K562 (cell line): ENCODE data around the gene ZNF236. TPM values are rescaled to one million over a fixed set of nuclear protein-coding genes. Genes with fewer than 3 reads are reported as not detected.

Source experiments
- CBFB ChIP-seq: sonication (generic); formaldehyde crosslinking; IDR thresholded peaks from 2 replicates; pipeline ENCODE4 v1.4.0; 2020; ENCODE audit warnings: mild to moderate bottlenecking, missing genetic modification reagents
- ELF1 ChIP-seq: fragments of 200-800 bp; sonication (Bioruptor generic); IDR thresholded peaks from 2 replicates; pipeline ENCODE4 v1.6.1; 2016; ENCODE audit warnings: missing genetic modification characterization, missing compliant biosample characterization
- EP400 ChIP-seq: fragments of 450-650 bp; IDR thresholded peaks from 2 replicates; pipeline ENCODE4 v1.6.1; 2017; ENCODE audit warnings: antibody characterized with exemption, mild to moderate bottlenecking, moderate library complexity
- GATAD2B ChIP-seq: fragments of 450-650 bp; IDR thresholded peaks from 2 replicates; pipeline ENCODE4 v1.6.1; 2017; ENCODE audit warnings: mild to moderate bottlenecking, borderline replicate concordance
- HNRNPLL ChIP-seq: fragments of 200-400 bp; formaldehyde crosslinking; IDR thresholded peaks from 2 replicates; pipeline ENCODE4 v1.6.1; 2017; ENCODE audit warnings: low read length, low read depth, mild to moderate bottlenecking; ENCODE audit not compliant: poor library complexity, severe bottlenecking
- NRF1 ChIP-seq, 2 experiments: fragments of 450-650 bp; IDR thresholded peaks in 1 of 2; conservative IDR thresholded peaks in 1 of 2; 2 replicates each; pipeline ENCODE4 v1.6.1; 2014; ENCODE audit warnings: mild to moderate bottlenecking in 2 of 2
- PHF20 ChIP-seq: fragments of 450-650 bp; IDR thresholded peaks from 2 replicates; pipeline ENCODE4 v1.6.1; 2018; ENCODE audit not compliant: partially characterized antibody
- POLR2G ChIP-seq: fragments of 200-400 bp; formaldehyde crosslinking; IDR thresholded peaks from 2 replicates; pipeline ENCODE4 v1.6.1; 2017; ENCODE audit warnings: low read depth, mild to moderate bottlenecking, antibody characterized with exemption, low read length, moderate library complexity
- RBFOX2 ChIP-seq: fragments of 200-400 bp; formaldehyde crosslinking; IDR thresholded peaks from 2 replicates; pipeline ENCODE4 v1.6.1; 2017; ENCODE audit warnings: low read depth, mild to moderate bottlenecking, low read length, moderate library complexity
- ZFX ChIP-seq: sonication (generic); formaldehyde crosslinking; IDR thresholded peaks from 2 replicates; pipeline ENCODE4 v1.8.0; 2022; ENCODE audit warnings: mild to moderate bottlenecking, missing genetic modification reagents, moderate library complexity
- ZNF165 ChIP-seq: fragments of 250-450 bp; sonication (Bioruptor Pico); IDR thresholded peaks from 2 replicates; pipeline ENCODE4 v1.4.0; 2020; ENCODE audit warnings: borderline replicate concordance
- ZNF184 ChIP-seq: sonication (generic); formaldehyde crosslinking; IDR thresholded peaks from 2 replicates; pipeline ENCODE4 v1.5.0; 2020; ENCODE audit warnings: missing genetic modification reagents
- ZNF239 ChIP-seq: fragments of 250-450 bp; sonication (Bioruptor Pico); IDR thresholded peaks from 2 replicates; pipeline ENCODE4 v1.4.0; 2020; ENCODE audit warnings: mild to moderate bottlenecking
- polyA plus RNA-seq, 8 experiments: library from polyadenylated mRNA; depleted of rRNA in 4 of 8; stranded (reverse) in 5 of 8; unstranded in 3 of 8; fragments of >200 nt; fragmentation: Nextera tagmentation in 2 of 8; fragmentation: Illumina TruSeq in 1 of 8; extraction: Ambion mirVana in 2 of 8; extraction: Trizol in 1 of 8; gene quantifications; 2 replicates each; pipeline versions ENCODE4 v1.2.1 to v1.2.3, GENCODE V29; 2011 to 2014; ENCODE audit warnings: inconsistent platforms in 1 of 8, missing spikeins in 1 of 8
- total RNA-seq, 7 experiments: library from RNA; depleted of rRNA in 6 of 7; stranded (reverse); fragments of >200 nt in 6 of 7; fragmentation: Illumina TruSeq in 2 of 7; extraction: Trizol in 2 of 7; gene quantifications; 2 replicates each; pipeline versions ENCODE4 v1.2.1 to v1.2.3, GENCODE V29; 2011 to 2021; ENCODE audit warnings: low replicate concordance in 1 of 7
- TF ChIP-seq, protein P1 (sequence below): fragments of 200-800 bp; sonication (Bioruptor generic); IDR thresholded peaks from 2 replicates; pipeline ENCODE4 v1.6.1; 2017; ENCODE audit warnings: missing genetic modification characterization, missing compliant biosample characterization
- TF ChIP-seq, protein P2 (sequence below): fragments of 450-650 bp; conservative IDR thresholded peaks from 2 replicates; pipeline ENCODE4 v1.6.1; 2016; ENCODE audit warnings: missing genetic modification characterization, low read depth, mild to moderate bottlenecking, control low read depth, missing compliant biosample characterization
- TF ChIP-seq, protein P3 (sequence below), 2 experiments: fragments of 450-650 bp; conservative IDR thresholded peaks; 2 replicates each; pipeline ENCODE4 v1.6.1; 2017; ENCODE audit warnings: mild to moderate bottlenecking in 2 of 2, moderate library complexity in 2 of 2
- TF ChIP-seq, protein P4 (sequence below): fragments of 450-650 bp; IDR thresholded peaks from 2 replicates; pipeline ENCODE4 v1.6.1; 2016; ENCODE audit warnings: borderline replicate concordance
- TF ChIP-seq, protein P5 (sequence below): fragments of 250-450 bp; sonication (Bioruptor Pico); IDR thresholded peaks from 2 replicates; pipeline ENCODE4 v1.9.0; 2021; ENCODE audit warnings: mild to moderate bottlenecking, inconsistent platforms

Gene ZNF236
- total and polyA plus RNA-seq, 9 of the 15 experiments (the other 6 are each of a cell fraction or from before 2014, with no cell fraction given): 0.35 to 8.7 (median 3.4) TPM

DNA sequence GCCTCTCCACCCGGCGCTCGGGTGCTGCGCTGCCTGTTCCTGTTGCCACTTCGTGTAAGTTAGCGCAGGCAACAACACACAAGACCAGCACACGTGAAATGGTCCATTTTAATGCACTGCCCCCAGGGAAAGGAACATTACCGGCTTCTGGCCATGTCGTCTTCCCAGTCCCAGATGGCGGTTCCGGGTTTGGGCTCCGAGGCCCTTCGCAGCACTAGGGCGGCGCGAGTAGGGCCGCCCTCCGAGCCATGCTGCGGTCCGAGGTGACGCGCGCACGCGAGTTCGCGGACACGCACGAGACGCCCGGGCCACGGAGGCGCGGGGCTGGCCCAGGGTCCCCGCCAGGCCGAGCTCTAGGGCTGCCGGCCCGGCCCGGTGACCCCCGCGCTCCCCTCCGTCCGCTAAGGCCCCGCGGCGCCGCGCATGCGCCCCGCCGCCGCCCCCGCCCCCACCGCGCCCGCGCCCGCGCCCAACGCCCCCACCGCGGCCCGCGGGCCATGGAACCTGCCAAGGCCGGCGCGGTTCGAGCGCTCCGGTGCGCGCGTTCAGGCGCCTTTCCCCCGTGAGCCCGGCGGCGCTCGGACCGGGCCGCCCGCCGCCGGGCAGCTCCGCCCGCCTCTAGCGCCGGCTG lies 367 bp upstream of the ZNF236 start (continued):
- TF ChIP-seq ZNF165 (CRISPR knock-in tag) (no peak), ZNF184 (no peak), ELF1 (tag) (peak; percentile 74), ZFX (CRISPR knock-in tag) (peak; percentile 85), PHF20 (peak; percentile 38), NRF1 (conservative IDR thresholded peaks at IDR 0.05 in 1 of 2, IDR thresholded peaks at IDR 0.05 in 1 of 2) (peak; percentile 72 to 79; a peak in 3 of 4 replicates), RBFOX2 (peak; percentile 71), GATAD2B (peak; percentile 21; the same call in 1 of the 2 replicates), ZNF239 (CRISPR knock-in tag) (no peak), HNRNPLL (peak; percentile 21), EP400 (peak; percentile 41; the same call in 1 of the 2 replicates), POLR2G (peak; percentile 80), CBFB (CRISPR knock-in tag) (no peak)
- TF ChIP-seq, protein P1, sequence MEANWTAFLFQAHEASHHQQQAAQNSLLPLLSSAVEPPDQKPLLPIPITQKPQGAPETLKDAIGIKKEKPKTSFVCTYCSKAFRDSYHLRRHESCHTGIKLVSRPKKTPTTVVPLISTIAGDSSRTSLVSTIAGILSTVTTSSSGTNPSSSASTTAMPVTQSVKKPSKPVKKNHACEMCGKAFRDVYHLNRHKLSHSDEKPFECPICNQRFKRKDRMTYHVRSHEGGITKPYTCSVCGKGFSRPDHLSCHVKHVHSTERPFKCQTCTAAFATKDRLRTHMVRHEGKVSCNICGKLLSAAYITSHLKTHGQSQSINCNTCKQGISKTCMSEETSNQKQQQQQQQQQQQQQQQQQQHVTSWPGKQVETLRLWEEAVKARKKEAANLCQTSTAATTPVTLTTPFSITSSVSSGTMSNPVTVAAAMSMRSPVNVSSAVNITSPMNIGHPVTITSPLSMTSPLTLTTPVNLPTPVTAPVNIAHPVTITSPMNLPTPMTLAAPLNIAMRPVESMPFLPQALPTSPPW (CRISPR knock-in tag): no peak
- TF ChIP-seq, protein P2, sequence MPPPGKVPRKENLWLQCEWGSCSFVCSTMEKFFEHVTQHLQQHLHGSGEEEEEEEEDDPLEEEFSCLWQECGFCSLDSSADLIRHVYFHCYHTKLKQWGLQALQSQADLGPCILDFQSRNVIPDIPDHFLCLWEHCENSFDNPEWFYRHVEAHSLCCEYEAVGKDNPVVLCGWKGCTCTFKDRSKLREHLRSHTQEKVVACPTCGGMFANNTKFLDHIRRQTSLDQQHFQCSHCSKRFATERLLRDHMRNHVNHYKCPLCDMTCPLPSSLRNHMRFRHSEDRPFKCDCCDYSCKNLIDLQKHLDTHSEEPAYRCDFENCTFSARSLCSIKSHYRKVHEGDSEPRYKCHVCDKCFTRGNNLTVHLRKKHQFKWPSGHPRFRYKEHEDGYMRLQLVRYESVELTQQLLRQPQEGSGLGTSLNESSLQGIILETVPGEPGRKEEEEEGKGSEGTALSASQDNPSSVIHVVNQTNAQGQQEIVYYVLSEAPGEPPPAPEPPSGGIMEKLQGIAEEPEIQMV: no peak
- TF ChIP-seq, protein P3, sequence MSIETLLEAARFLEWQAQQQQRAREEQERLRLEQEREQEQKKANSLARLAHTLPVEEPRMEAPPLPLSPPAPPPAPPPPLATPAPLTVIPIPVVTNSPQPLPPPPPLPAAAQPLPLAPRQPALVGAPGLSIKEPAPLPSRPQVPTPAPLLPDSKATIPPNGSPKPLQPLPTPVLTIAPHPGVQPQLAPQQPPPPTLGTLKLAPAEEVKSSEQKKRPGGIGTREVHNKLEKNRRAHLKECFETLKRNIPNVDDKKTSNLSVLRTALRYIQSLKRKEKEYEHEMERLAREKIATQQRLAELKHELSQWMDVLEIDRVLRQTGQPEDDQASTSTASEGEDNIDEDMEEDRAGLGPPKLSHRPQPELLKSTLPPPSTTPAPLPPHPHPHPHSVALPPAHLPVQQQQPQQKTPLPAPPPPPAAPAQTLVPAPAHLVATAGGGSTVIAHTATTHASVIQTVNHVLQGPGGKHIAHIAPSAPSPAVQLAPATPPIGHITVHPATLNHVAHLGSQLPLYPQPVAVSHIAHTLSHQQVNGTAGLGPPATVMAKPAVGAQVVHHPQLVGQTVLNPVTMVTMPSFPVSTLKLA (conservative IDR thresholded peaks at IDR 0.05): peak in 1 of 2 experiments; percentile 32; a peak in 1 of 4 replicates
- TF ChIP-seq, protein P4, sequence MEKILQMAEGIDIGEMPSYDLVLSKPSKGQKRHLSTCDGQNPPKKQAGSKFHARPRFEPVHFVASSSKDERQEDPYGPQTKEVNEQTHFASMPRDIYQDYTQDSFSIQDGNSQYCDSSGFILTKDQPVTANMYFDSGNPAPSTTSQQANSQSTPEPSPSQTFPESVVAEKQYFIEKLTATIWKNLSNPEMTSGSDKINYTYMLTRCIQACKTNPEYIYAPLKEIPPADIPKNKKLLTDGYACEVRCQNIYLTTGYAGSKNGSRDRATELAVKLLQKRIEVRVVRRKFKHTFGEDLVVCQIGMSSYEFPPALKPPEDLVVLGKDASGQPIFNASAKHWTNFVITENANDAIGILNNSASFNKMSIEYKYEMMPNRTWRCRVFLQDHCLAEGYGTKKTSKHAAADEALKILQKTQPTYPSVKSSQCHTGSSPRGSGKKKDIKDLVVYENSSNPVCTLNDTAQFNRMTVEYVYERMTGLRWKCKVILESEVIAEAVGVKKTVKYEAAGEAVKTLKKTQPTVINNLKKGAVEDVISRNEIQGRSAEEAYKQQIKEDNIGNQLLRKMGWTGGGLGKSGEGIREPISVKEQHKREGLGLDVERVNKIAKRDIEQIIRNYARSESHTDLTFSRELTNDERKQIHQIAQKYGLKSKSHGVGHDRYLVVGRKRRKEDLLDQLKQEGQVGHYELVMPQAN: peak; percentile 41; the same call in 1 of the 2 replicates
- TF ChIP-seq, protein P5, sequence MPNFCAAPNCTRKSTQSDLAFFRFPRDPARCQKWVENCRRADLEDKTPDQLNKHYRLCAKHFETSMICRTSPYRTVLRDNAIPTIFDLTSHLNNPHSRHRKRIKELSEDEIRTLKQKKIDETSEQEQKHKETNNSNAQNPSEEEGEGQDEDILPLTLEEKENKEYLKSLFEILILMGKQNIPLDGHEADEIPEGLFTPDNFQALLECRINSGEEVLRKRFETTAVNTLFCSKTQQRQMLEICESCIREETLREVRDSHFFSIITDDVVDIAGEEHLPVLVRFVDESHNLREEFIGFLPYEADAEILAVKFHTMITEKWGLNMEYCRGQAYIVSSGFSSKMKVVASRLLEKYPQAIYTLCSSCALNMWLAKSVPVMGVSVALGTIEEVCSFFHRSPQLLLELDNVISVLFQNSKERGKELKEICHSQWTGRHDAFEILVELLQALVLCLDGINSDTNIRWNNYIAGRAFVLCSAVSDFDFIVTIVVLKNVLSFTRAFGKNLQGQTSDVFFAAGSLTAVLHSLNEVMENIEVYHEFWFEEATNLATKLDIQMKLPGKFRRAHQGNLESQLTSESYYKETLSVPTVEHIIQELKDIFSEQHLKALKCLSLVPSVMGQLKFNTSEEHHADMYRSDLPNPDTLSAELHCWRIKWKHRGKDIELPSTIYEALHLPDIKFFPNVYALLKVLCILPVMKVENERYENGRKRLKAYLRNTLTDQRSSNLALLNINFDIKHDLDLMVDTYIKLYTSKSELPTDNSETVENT (CRISPR knock-in tag): peak; percentile 28; the same call in 1 of the 2 replicates
